Breast epithelium (tissue), 3 donors: ENCODE data around the gene QSOX1.

Experiments
- POLR2A ChIP-seq: fragments of 450-650 bp; IDR thresholded peaks from one replicate; pipeline ENCODE4 v1.6.1; 2016; ENCODE audit warnings: antibody characterized with exemption, mild to moderate bottlenecking, moderate library complexity
- POLR2AphosphoS5 ChIP-seq, 3 donors: sonication (generic); formaldehyde crosslinking; IDR thresholded peaks; one replicate each; pipeline ENCODE4 v1.6.1; 2017; ENCODE audit warnings: antibody characterized with exemption in 3 of 3
- TF ChIP-seq, protein P1 (sequence below), 3 donors: fragments of 450-650 bp; IDR thresholded peaks; one replicate each; pipeline ENCODE4 v1.5.1; 2016 to 2017; ENCODE audit warnings: antibody characterized with exemption in 3 of 3, mild to moderate bottlenecking in 3 of 3, moderate library complexity in 3 of 3

DNA sequence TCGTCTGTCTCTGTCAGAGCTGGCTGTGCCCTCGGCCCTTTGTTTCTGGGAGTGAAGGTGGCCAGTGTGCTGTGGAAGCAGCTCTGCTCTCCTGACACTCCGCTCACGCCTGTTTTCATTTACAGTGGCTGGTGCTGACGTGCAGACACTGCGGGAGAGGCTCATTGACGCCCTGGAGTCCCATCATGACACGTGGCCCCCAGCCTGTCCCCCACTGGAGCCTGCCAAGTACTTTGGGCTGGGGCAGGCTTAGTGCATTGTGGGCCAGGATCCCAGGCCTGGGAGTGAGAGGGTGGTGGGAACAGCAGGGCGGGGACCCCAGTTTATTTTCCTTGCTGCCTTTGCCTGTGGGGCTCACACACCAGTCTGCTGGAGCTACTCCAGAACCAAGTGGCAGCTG, 21.1 kb downstream of the QSOX1 start:
- TF ChIP-seq, protein P1, sequence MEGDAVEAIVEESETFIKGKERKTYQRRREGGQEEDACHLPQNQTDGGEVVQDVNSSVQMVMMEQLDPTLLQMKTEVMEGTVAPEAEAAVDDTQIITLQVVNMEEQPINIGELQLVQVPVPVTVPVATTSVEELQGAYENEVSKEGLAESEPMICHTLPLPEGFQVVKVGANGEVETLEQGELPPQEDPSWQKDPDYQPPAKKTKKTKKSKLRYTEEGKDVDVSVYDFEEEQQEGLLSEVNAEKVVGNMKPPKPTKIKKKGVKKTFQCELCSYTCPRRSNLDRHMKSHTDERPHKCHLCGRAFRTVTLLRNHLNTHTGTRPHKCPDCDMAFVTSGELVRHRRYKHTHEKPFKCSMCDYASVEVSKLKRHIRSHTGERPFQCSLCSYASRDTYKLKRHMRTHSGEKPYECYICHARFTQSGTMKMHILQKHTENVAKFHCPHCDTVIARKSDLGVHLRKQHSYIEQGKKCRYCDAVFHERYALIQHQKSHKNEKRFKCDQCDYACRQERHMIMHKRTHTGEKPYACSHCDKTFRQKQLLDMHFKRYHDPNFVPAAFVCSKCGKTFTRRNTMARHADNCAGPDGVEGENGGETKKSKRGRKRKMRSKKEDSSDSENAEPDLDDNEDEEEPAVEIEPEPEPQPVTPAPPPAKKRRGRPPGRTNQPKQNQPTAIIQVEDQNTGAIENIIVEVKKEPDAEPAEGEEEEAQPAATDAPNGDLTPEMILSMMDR (IDR thresholded peaks at IDR 0.05): no peak
- TF ChIP-seq POLR2A: no peak
- TF ChIP-seq POLR2AphosphoS5 (IDR thresholded peaks at IDR 0.05): no peak
